ENCODE results near the gene FAM151B. TPM values are rescaled to one million over a fixed set of nuclear protein-coding genes. Genes with fewer than 3 reads are reported as not detected.

FAM151B gene
- total RNA-seq, 1 experiment from 2014 or later = 0.72 TPM

DNA sequence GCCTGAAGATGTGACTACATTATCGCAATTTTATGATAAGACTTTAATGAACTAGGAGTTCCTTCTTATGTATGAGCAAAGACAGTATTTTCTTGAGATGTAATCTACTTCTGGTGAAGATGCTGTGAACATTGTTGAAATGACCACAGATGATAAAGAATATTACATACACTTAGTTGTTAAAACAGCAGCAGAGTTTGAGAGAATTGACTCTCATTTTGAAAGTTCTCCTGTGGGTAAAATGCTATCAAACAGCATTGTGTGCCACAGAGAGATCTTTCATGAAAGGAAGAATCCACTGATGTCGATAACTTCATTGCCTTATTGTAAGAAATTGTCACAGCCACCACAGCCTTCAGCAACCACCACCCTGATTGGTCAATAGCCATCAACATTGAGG lies 8.0 kb downstream of the FAM151B start:
- H3K27ac Mint-ChIP-seq = no peak overlapping the region
- Histone ChIP-seq H2BK20ac (ENCODE audit: low read depth, low read length, poor library complexity, severe bottlenecking) (no peak overlapping the region), H3K9ac (ENCODE audit: extremely low read depth, insufficient read length, low read length) (no peak overlapping the region), H3K27ac (ENCODE audit: insufficient read length, low read depth, low read length) (no peak overlapping the region), H3K9me3 (ENCODE audit: control insufficient read depth, low read depth, low read length) (no peaks in the 10 kb centered on the region), H3K18ac (ENCODE audit: insufficient read length, low read depth, low read length) (no peak overlapping the region), H2BK15ac (ENCODE audit: low read depth, low read length) (no peak overlapping the region), H2BK5ac (ENCODE audit: insufficient read length, low read length) (no peak overlapping the region), H3T11ph (ENCODE audit: low read length) (no peak overlapping the region), H2BK12ac (ENCODE audit: insufficient read length, low read depth, low read length) (no peak overlapping the region), H4K8ac (replicated peaks; ENCODE audit: insufficient read length, low read depth, low read length) (no peak overlapping the region), H2BK120ac (ENCODE audit: low read depth, low read length, poor library complexity, severe bottlenecking) (no peak overlapping the region), H3K4me1 (ENCODE audit: insufficient read depth, low read length) (no peaks in the 10 kb centered on the region; the same call in 1 of the 2 replicates), H4K20me1 (ENCODE audit: control insufficient read depth, insufficient read depth, insufficient read length) (no peaks in the 10 kb centered on the region), H4K5ac (ENCODE audit: insufficient read length, low read depth, low read length) (no peak overlapping the region), H3K27me3 (ENCODE audit: insufficient read depth, low read length) (no peaks in the 10 kb centered on the region), H2AK5ac (ENCODE audit: insufficient read length, low read length) (no peak overlapping the region), H3K79me1 (ENCODE audit: insufficient read depth, low read depth, low read length, poor library complexity, severe bottlenecking) (no peaks in the 10 kb centered on the region), H3K79me2 (ENCODE audit: insufficient read depth, low read length) (no peaks in the 10 kb centered on the region), H3K23ac (ENCODE audit: insufficient read length, low read depth, low read length) (no peak overlapping the region), H3K4me2 (ENCODE audit: insufficient read depth, insufficient read length, low read length) (no peak overlapping the region), H3K56ac (ENCODE audit: insufficient read length, low read depth, low read length) (no peak overlapping the region), H3K14ac (ENCODE audit: insufficient read depth, low read length) (no peak overlapping the region), H2AFZ (ENCODE audit: low read length) (no peak overlapping the region), H3K23me2 (ENCODE audit: insufficient read length, low read depth, low read length, poor library complexity, severe bottlenecking) (no peaks in the 10 kb centered on the region), H4K91ac (ENCODE audit: insufficient read length, low read depth, low read length) (no peak overlapping the region), H3K4ac (ENCODE audit: low read depth, low read length) (no peak overlapping the region)
- peaks cover 4 to 11% (median 8%) of the 10 kb centered on the region in 3 experiments; a peak in 3 of 7 replicates for H3K36me3 Mint-ChIP-seq (ENCODE audit: insufficient read depth in 1 of 3, low read depth in 3 of 3)
- no CpG with 5 or more reads among the region's 2 CpGs for WGBS (ENCODE audit: extremely low coverage, insufficient read length, low lambda C conversion rate)
- TF ChIP-seq, protein P1, sequence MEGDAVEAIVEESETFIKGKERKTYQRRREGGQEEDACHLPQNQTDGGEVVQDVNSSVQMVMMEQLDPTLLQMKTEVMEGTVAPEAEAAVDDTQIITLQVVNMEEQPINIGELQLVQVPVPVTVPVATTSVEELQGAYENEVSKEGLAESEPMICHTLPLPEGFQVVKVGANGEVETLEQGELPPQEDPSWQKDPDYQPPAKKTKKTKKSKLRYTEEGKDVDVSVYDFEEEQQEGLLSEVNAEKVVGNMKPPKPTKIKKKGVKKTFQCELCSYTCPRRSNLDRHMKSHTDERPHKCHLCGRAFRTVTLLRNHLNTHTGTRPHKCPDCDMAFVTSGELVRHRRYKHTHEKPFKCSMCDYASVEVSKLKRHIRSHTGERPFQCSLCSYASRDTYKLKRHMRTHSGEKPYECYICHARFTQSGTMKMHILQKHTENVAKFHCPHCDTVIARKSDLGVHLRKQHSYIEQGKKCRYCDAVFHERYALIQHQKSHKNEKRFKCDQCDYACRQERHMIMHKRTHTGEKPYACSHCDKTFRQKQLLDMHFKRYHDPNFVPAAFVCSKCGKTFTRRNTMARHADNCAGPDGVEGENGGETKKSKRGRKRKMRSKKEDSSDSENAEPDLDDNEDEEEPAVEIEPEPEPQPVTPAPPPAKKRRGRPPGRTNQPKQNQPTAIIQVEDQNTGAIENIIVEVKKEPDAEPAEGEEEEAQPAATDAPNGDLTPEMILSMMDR (conservative IDR thresholded peaks at IDR 0.05) = no peak
- no peak overlapping the region for H3K4me3 Mint-ChIP-seq
- H3K4me1 Mint-ChIP-seq = peaks cover 36 to 53% of the 10 kb centered on the region in 2 experiments
- peaks cover 4 to 17% of the 10 kb centered on the region in 2 experiments for H3K9me3 Mint-ChIP-seq
- no peak for DNase-seq
- no peaks in the 10 kb centered on the region; the same call in 1 of the 2 replicates for H3K27me3 Mint-ChIP-seq (ENCODE audit: low read depth)
